H1 (cell line): ENCODE results near the gene PRKAR1B. TPM values are rescaled to one million over a fixed set of nuclear protein-coding genes. Genes with fewer than 3 reads are reported as not detected.

Experiments used
- CTCF ChIA-PET: fragments of 300-600 bp; sonication (Branson Sonifier 250); formaldehyde crosslinking; loops from one replicate; lab custom pipeline; 2021; ENCODE audit not compliant: partially characterized antibody; lab: Charles Lee
- POLR2A ChIA-PET: fragments of 300-600 bp; sonication (Branson Sonifier 250); formaldehyde crosslinking; loops from one replicate; lab custom pipeline; 2021; ENCODE audit warnings: inconsistent platforms; ENCODE audit not compliant: partially characterized antibody; lab: Charles Lee
- DNase-seq, 2 experiments: peaks; one replicate each; pipeline versions ENCODE4 v3.0.0 to v3.0.0-alpha.2; 2010 to 2022; ENCODE audit warnings: low spot score in 2 of 2, low read depth in 1 of 2, mixed read lengths in 1 of 2
- FAIRE-seq: peaks from 2 replicates; lab custom pipeline; 2011; peaks lifted over from hg19 to GRCh38; lab: Jason Lieb, UNC
- H2AFZ ChIP-seq: 2 replicates; pipeline ENCODE4 v1.8.1; 2012; ENCODE audit warnings: low read length, inconsistent platforms
- H2AK5ac ChIP-seq: 2 replicates; pipeline ENCODE4 v1.6.1; 2013; ENCODE audit warnings: low read depth, low read length
- H2BK120ac ChIP-seq: replicated peaks from 2 replicates; pipeline ENCODE3; 2013; ENCODE audit warnings: low read depth, low read length, inconsistent platforms
- H2BK12ac ChIP-seq: 2 replicates; pipeline ENCODE4 v1.6.1; 2013; ENCODE audit warnings: low read depth, low read length
- H2BK15ac ChIP-seq: 2 replicates; pipeline ENCODE4 v1.6.1; 2013; ENCODE audit warnings: low read length
- H2BK20ac ChIP-seq: 2 replicates; pipeline ENCODE4 v1.6.1; 2013; ENCODE audit warnings: low read length
- H2BK5ac ChIP-seq: 2 replicates; pipeline ENCODE4 v1.6.1; 2013; ENCODE audit warnings: low read depth, low read length
- H3K14ac ChIP-seq: 2 replicates; pipeline ENCODE4 v1.6.1; 2013; ENCODE audit warnings: inconsistent platforms; ENCODE audit not compliant: insufficient read length
- H3K18ac ChIP-seq: 2 replicates; pipeline ENCODE4 v1.6.1; 2013; ENCODE audit warnings: low read length; ENCODE audit errors: extremely low read depth
- H3K23ac ChIP-seq: 2 replicates; pipeline ENCODE4 v1.6.1; 2013; ENCODE audit warnings: inconsistent platforms; ENCODE audit not compliant: insufficient read length
- H3K23me2 ChIP-seq: 2 replicates; pipeline ENCODE4 v1.6.1; 2013; ENCODE audit warnings: low read depth, low read length
- H3K27ac ChIP-seq: 2 replicates; pipeline ENCODE4 v1.6.1; 2011; ENCODE audit warnings: low read depth, low read length, inconsistent platforms
- H3K27me3 ChIP-seq, 4 experiments: replicated peaks in 1 of 4; 1 replicate in 1 of 4; 2 replicates in 3 of 4; pipeline versions ENCODE4 v1.6.1 to v1.8.1; 2011 to 2013; ENCODE audit warnings: low read length in 3 of 4, mild to moderate bottlenecking in 3 of 4, inconsistent platforms in 2 of 4, mixed read lengths in 2 of 4, moderate library complexity in 1 of 4; ENCODE audit not compliant: control insufficient read depth in 3 of 4, insufficient read depth in 3 of 4; ENCODE audit errors: extremely low read depth in 1 of 4
- H3K36me3 ChIP-seq, 4 experiments: 2 replicates each; pipeline versions ENCODE4 v1.6.1 to v1.8.1; 2011 to 2013; ENCODE audit warnings: mild to moderate bottlenecking in 4 of 4, low read length in 3 of 4, moderate library complexity in 2 of 4, control low read depth in 1 of 4, inconsistent platforms in 1 of 4; ENCODE audit not compliant: insufficient read depth in 4 of 4, control insufficient read depth in 2 of 4
- H3K4ac ChIP-seq: replicated peaks from 2 replicates; pipeline ENCODE3; 2013; ENCODE audit warnings: low read length, low read depth, mixed read lengths, inconsistent platforms; ENCODE audit not compliant: insufficient read length
- H3K4me1 ChIP-seq, 4 experiments: replicated peaks in 1 of 4; 1 replicate in 1 of 4; 2 replicates in 3 of 4; pipeline versions ENCODE4 v1.6.1 to v1.8.1; 2011 to 2013; ENCODE audit warnings: low read length in 3 of 4, inconsistent platforms in 2 of 4, mixed read lengths in 1 of 4; ENCODE audit not compliant: insufficient read depth in 4 of 4, control insufficient read depth in 3 of 4
- H3K4me2 ChIP-seq, 2 experiments: 2 replicates each; pipeline versions ENCODE4 v1.6.1 to v1.8.1; 2011 to 2013; ENCODE audit warnings: low read depth in 2 of 2, low read length in 2 of 2, control low read depth in 1 of 2, inconsistent platforms in 1 of 2, mild to moderate bottlenecking in 1 of 2; ENCODE audit not compliant: insufficient read depth in 1 of 2
- H3K4me3 ChIP-seq, 4 experiments: fragments of 200-600, 300-600 bp in 1 of 4; sonication (generic), shearing (Covaris generic), sonication (Bioruptor Twin) in 1 of 4; 2 replicates each; pipeline versions ENCODE4 v1.5.1 to v1.8.1; 2011 to 2016; ENCODE audit warnings: low read length in 4 of 4, low read depth in 3 of 4, control low read depth in 2 of 4, inconsistent platforms in 2 of 4, mild to moderate bottlenecking in 2 of 4, mixed read lengths in 1 of 4, moderate library complexity in 1 of 4; ENCODE audit not compliant: insufficient read depth in 2 of 4; ENCODE audit errors: extremely low read depth in 1 of 4
- H3K56ac ChIP-seq: replicated peaks from 2 replicates; pipeline ENCODE3; 2013; ENCODE audit warnings: low read depth, mild to moderate bottlenecking, mixed read lengths, low read length, inconsistent platforms; ENCODE audit not compliant: insufficient read length
- H3K79me1 ChIP-seq: 2 replicates; pipeline ENCODE4 v1.6.1; 2013; ENCODE audit warnings: low read depth, low read length, control low read depth
- H3K79me2 ChIP-seq, 2 experiments: 2 replicates each; pipeline versions ENCODE4 v1.6.1 to v1.8.1; 2012 to 2013; ENCODE audit warnings: low read length in 2 of 2, mild to moderate bottlenecking in 2 of 2, inconsistent platforms in 1 of 2; ENCODE audit not compliant: insufficient read depth in 2 of 2, control insufficient read depth in 1 of 2
- H3K9ac ChIP-seq, 4 experiments: replicated peaks in 1 of 4; 1 replicate in 1 of 4; 2 replicates in 3 of 4; pipeline versions ENCODE4 v1.6.1 to v1.8.1; 2011 to 2013; ENCODE audit warnings: low read depth in 3 of 4, low read length in 3 of 4, control low read depth in 2 of 4, mild to moderate bottlenecking in 2 of 4, moderate library complexity in 2 of 4, inconsistent platforms in 1 of 4; ENCODE audit errors: extremely low read depth in 1 of 4
- H3K9me3 ChIP-seq, 2 experiments: 2 replicates each; pipeline versions ENCODE4 v1.6.1 to v1.8.1; 2012 to 2013; ENCODE audit warnings: mild to moderate bottlenecking in 2 of 2, moderate library complexity in 2 of 2, control low read depth in 1 of 2, inconsistent platforms in 1 of 2, low read depth in 1 of 2, low read length in 1 of 2, mixed read lengths in 1 of 2; ENCODE audit not compliant: insufficient read depth in 2 of 2
- H4K20me1 ChIP-seq, 2 experiments: replicated peaks in 1 of 2; 2 replicates each; pipeline versions ENCODE3 to v1.8.1; 2011 to 2013; ENCODE audit warnings: inconsistent platforms in 2 of 2, low read length in 2 of 2, mild to moderate bottlenecking in 1 of 2; ENCODE audit not compliant: insufficient read depth in 2 of 2, control insufficient read depth in 1 of 2
- H4K5ac ChIP-seq: 2 replicates; pipeline ENCODE4 v1.6.1; 2013; ENCODE audit warnings: low read length, low read depth, mixed read lengths, inconsistent platforms; ENCODE audit not compliant: insufficient read length
- H4K8ac ChIP-seq: 2 replicates; pipeline ENCODE4 v1.8.0; 2013; ENCODE audit warnings: mild to moderate bottlenecking, moderate library complexity, low read length, inconsistent platforms; ENCODE audit not compliant: insufficient read depth; ENCODE audit errors: extremely low read depth
- H4K91ac ChIP-seq: replicated peaks from 2 replicates; pipeline ENCODE3; 2013; ENCODE audit warnings: low read length, mixed read lengths, inconsistent platforms; ENCODE audit not compliant: insufficient read length
- CEBPB ChIP-seq: IDR thresholded peaks from 2 replicates; pipeline ENCODE4 v1.6.1; 2012; ENCODE audit warnings: low read depth, low read length
- CHD2 ChIP-seq: IDR thresholded peaks from 2 replicates; pipeline ENCODE4 v1.6.1; 2012; ENCODE audit warnings: low read length, improper control_type of control experiment
- CTBP2 ChIP-seq: IDR thresholded peaks from 2 replicates; pipeline ENCODE4 v1.7.0; 2011; ENCODE audit warnings: borderline replicate concordance, mild to moderate bottlenecking, moderate library complexity, mixed read lengths, low read length; ENCODE audit not compliant: insufficient read depth, insufficient read length
- CTCF ChIP-seq, 3 experiments: IDR thresholded peaks; 1 replicate in 2 of 3; 2 replicates in 1 of 3; pipeline versions ENCODE4 v1.5.1 to v1.6.1; 2011; ENCODE audit warnings: low read length in 3 of 3, mild to moderate bottlenecking in 3 of 3, inconsistent platforms in 2 of 3, low read depth in 1 of 3, moderate library complexity in 1 of 3; ENCODE audit not compliant: insufficient read depth in 1 of 3; ENCODE audit errors: control extremely low read depth in 1 of 3
- EZH2 ChIP-seq: fragments of 200-600 bp; sonication (generic); IDR thresholded peaks from 2 replicates; pipeline ENCODE4 v1.7.1; 2012; ENCODE audit warnings: low read depth, mild to moderate bottlenecking, moderate library complexity, low read length, inconsistent platforms; ENCODE audit not compliant: severe bottlenecking
- HDAC6 ChIP-seq: IDR thresholded peaks from one replicate; pipeline ENCODE4 v1.7.1; 2012; ENCODE audit warnings: low read depth, mild to moderate bottlenecking, inconsistent platforms, low read length, moderate library complexity
- KDM4A ChIP-seq: IDR thresholded peaks from one replicate; pipeline ENCODE4 v1.7.1; 2012; ENCODE audit warnings: low read depth, mild to moderate bottlenecking, moderate library complexity, low read length, inconsistent platforms; ENCODE audit not compliant: severe bottlenecking
- SUZ12 ChIP-seq: fragments of 200-600 bp; sonication (generic); IDR thresholded peaks from 2 replicates; pipeline ENCODE4 v1.6.1; 2012; ENCODE audit warnings: mild to moderate bottlenecking, inconsistent platforms, low read length, moderate library complexity, mixed read lengths
- WGBS, 2 experiments: shearing (Covaris generic) in 1 of 2; methylation state at CpG; one replicate each; pipeline versions ENCODE4 v1.1.6 to v1.1.7; 2013 to 2015; ENCODE audit warnings: low lambda C conversion rate in 2 of 2, mixed read lengths in 2 of 2, inconsistent platforms in 1 of 2, low coverage in 1 of 2, missing lambda C conversion rate in 1 of 2; ENCODE audit not compliant: insufficient replicate concordance in 2 of 2, insufficient coverage in 1 of 2, insufficient read length in 1 of 2; ENCODE audit errors: extremely low coverage in 1 of 2, missing lambda C conversion rate in 1 of 2; 5-methylcytosine and 5-hydroxymethylcytosine counted together
- polyA plus RNA-seq, 7 experiments: library from polyadenylated mRNA; depleted of rRNA in 3 of 7; stranded (reverse) in 5 of 7; unstranded in 2 of 7; fragments of >200 nt in 5 of 7; fragments of 200-250 nt in 2 of 7; gene quantifications; 1 replicate in 5 of 7; 2 replicates in 1 of 7; 4 replicates in 1 of 7; pipeline versions ENCODE4 v1.2.1 to v1.2.3, GENCODE V29; 2011 to 2013; ENCODE audit warnings: missing spikeins in 2 of 7, mixed read lengths in 2 of 7
- total RNA-seq: library from RNA; stranded (reverse); fragmentation: NEBNext Ultra II Directional; extraction: Animal tissue kit (Norgen Biotek cat#: 25700); gene quantifications from 2 replicates; pipeline ENCODE4 v1.2.1, GENCODE V29; 2021

Gene PRKAR1B
- total and polyA plus RNA-seq, 2 of the 8 experiments (the other 6 are each of a cell fraction or from before 2014, with no cell fraction given), result 12.3 to 55.7 TPM

- Histone ChIP-seq H3K4me1 (peaks cover 6 to 40% (median 22%) of the 10 kb centered on the region in 4 experiments), H3K79me2 (peaks cover 0 to 45% of the 10 kb centered on the region in 2 experiments; a peak in 3 of 4 replicates), H3K4me3 (peak overlapping the region; percentile 52 to 98 (median 72)), H3K9me3 (no peaks in the 10 kb centered on the region), H2BK120ac (no peak overlapping the region), H3K27me3 (peaks cover 20 to 29% (median 24%) of the 10 kb centered on the region in 4 experiments), H3K14ac (no peak overlapping the region), H4K20me1 (peaks cover 2 to 7% of the 10 kb centered on the region in 2 experiments), H2BK15ac (no peak overlapping the region), H3K23ac (no peak overlapping the region), H3K79me1 (no peaks in the 10 kb centered on the region; the same call in 1 of the 2 replicates), H4K5ac (no peak overlapping the region), H2AFZ (no peak overlapping the region), H3K23me2 (peaks cover 31% of the 10 kb centered on the region), H3K56ac (peak overlapping the region; percentile 30), H3K9ac (0 out of 7 replicates have a peak overlapping the region, but pooled peaks of 1 of the 4 experiments have one; percentile 10), H4K8ac (no peak overlapping the region), H2AK5ac (no peak overlapping the region), H2BK5ac (no peak overlapping the region), H3K27ac (no peak overlapping the region), H3K18ac (peak overlapping the region; percentile 48; the same call in 1 of the 2 replicates), H2BK12ac (no peak overlapping the region), H3K36me3 (no peaks in the 10 kb centered on the region), H4K91ac (no peak overlapping the region), H2BK20ac (no peak overlapping the region), H3K4me2 (peak overlapping the region; percentile 66 to 89), H3K4ac (peak overlapping the region; percentile 14)
- ChIA-PET POLR2A (interaction anchor here (0.8 to 1.2 kb wide), 6 partner anchors 11 to 210 kb away, joined by 3 to 4 read pairs (median 3); no protein-coding TSS in a partner anchor), CTCF (interaction anchor here (1.6 kb wide), 1 partner anchor 196 kb away, joined by 3 read pairs; no protein-coding TSS in a partner anchor)
- DNase-seq, result peak in 1 of 2 experiments; percentile 72
- WGBS, 2 experiments, result 1% methylated on average over 42 of the region's 70 CpGs; no CpG with 5 or more reads in 1 of the 2 experiments
- FAIRE-seq, result no peak
- peak; percentile 23 for TF ChIP-seq KDM4A
- TF ChIP-seq SUZ12, result peak; percentile 5; the same call in 1 of the 2 replicates
- TF ChIP-seq CEBPB, result no peak
- TF ChIP-seq EZH2, result peak; percentile 42
- no peak for TF ChIP-seq CTCF (IDR thresholded peaks at IDR 0.05; ENCODE audit: control extremely low read depth in 1 of 3, insufficient read depth in 1 of 3, low read depth in 1 of 3, low read length in 3 of 3)
- no peak for TF ChIP-seq HDAC6
- TF ChIP-seq CTBP2, result peak; percentile 66
- no peak for TF ChIP-seq CHD2
These were observed 209.1 kb downstream of the PRKAR1B start for GRCh38 chr7:517774-518629.
